Measurements from ENCODE around the gene LHFPL6.

LHFPL6 gene

DNA sequence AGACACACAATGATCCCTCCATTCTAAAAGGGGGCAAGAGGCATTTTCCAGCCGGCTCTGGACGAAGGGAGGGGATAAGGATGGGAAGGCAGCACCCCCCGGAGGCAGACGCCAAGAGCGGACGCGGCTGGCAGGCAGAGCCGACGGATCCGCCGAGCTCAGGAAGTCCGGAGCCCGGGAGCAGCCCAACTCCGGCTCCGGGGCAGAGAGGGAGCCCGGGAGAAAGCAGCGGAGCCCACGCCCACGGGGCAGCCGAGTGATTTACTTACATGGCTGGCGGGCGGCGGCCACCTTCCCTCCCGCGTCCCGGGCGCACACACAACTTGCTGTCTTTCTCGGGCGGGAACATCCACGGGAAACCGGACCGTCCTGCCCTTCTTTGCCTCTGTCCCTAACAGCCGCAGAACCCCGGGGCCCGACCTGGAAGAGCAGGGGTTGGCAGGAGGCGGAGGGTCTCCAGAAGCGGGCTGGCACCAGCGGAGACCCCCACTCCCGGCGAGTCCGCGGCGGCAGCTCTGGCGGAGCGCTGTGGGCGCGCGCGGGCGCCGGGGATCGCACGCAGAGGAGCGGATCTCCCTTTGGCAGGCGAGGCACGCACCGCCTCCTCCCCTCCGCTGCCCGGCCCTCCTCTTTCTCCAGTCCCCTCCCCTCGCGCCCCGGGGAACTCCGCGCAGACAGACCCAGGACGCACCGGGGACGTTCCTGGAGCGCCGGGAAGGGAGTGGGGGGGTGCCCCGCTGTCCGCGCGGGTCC is at the start of gene LHFPL6:
Gene LHFPL6 (minus strand): TSS at position 580 of the 753 bp plus-strand sequence.
- DNase-seq (ENCODE audit: low read depth), result peak; percentile 18

DNA sequence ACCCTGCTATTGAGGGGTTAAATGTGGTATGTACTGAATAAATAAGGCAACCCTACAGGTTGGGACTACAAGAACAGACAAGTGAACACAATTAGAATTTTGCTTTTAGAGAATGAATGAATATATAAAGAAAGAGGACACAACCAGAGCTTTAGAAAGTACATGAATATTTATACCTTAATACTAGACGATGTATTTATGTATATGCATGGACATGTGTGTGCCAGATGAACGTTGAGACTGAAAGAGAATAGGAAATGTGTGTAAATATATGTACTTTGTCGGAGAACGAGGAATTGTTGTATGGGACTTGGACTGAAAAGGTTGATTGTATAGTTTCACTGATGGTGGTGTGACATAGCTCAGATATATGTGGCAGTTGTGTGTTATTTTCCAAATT is 43.1 kb upstream of the LHFPL6 start:
- no peak for DNase-seq (ENCODE audit: low read depth)

GRCh38 chr13:39641645-39642044 is 38.7 kb upstream of the LHFPL6 start:
- no peak for DNase-seq (ENCODE audit: low read depth)

DNA sequence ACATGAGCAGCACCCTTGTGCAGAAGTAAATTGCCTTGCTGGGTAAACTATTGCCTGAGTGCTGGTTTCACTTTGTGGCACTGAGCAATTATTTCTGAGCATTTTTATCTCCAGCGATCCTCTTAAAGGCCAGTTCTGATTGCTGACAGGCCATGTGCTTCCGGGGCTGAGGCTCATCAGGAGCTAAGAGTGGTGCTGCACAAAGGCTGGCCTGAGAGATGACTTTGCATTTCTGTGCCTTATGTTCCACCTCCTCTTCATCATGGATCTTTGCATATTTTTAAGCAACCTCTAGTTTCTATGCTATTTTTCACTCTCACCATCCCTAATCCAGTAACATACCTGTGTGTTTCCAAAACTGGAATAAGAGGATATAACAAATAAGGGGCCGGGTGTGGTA is 34.9 kb upstream of the LHFPL6 start:
- no peak for DNase-seq (ENCODE audit: low read depth)

GRCh38 chr13:39635564-39635963 is 32.6 kb upstream of the LHFPL6 start:
- no peak for DNase-seq (ENCODE audit: low read depth)

- DNase-seq (ENCODE audit: low read depth), result no peak
Measured at GRCh38 chr13:39632994-39633393, 30.0 kb upstream of the LHFPL6 start.

- no peak for DNase-seq (ENCODE audit: low read depth)
Measured at GRCh38 chr13:39631307-39631706, 28.3 kb upstream of the LHFPL6 start.

DNA sequence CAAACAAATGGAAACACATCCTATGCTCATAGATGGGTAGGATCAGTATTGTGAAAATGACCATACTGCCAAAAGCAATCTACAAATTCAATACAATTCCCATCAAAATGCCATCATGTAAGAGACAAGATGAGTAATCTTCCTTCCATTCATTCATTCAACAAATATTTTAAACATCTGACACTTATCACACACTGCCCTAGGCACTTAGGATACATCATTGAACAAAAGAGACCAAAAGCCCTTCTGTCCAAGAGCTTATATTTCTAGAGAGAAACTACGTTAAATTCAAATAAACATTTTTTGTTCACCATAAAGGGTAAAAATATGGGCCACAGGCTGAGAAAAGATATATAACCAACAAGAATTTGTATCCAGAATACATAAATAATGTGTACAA is 20.5 kb upstream of the LHFPL6 start:
- no peak for DNase-seq (ENCODE audit: low read depth)

DNA sequence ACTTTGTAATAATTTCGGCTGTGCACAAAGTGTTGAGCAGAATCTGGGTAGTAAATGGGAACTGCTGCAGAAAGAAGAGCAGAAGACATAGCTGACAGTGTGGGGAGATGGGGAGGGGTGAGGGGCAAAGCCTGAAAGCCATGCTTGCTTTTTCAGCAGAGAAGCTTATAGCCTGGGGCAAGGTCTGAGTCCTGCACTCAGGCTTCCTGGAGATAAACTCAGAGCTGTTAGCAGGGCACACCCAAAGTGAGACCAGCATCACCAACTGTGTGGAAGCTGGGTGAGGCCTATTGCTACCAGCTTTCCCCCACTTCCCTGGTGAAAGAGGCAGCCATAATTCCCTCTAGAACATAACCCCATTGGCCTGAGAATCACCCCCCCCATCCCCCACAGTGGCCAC is 15.6 kb upstream of the LHFPL6 start:
- no peak for DNase-seq (ENCODE audit: low read depth)

- no peak for DNase-seq (ENCODE audit: low read depth)
Measured at GRCh38 chr13:39616087-39616694, 13.2 kb upstream of the LHFPL6 start.

DNA sequence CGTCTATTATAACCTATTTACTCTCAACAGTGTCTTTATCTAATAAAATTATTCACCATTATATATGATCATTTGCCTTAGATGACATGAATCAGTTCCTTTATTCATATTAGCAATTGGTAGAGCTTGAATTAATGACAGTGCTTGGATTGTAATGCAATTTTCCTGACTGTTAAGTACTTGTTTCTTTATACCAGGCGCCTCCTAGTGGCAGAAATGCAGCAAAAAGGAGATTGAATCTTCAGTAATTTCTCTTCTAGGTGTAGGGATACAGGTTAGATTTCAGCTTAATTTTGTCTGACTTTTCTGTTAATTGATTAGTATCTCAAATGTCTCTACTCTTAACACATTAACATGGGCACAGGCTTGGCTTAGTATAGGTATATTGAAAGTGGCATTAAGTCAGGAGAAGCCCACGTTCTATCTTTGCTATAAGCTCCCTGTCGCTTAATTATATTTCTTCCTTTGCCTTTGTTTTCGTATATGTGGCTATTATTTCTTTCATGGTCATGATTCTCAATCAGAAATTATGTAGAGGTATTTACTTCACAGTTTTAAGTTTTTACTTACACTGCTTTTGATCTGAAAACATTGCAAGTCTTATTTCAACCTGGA is 9.1 kb upstream of the LHFPL6 start:
- peak; percentile 12 for DNase-seq (ENCODE audit: low read depth)

GRCh38 chr13:39607876-39608275 is 4.9 kb upstream of the LHFPL6 start:
- DNase-seq (ENCODE audit: low read depth), result no peak

- no peak for DNase-seq (ENCODE audit: low read depth)
Measured at GRCh38 chr13:39605677-39606320, 2.8 kb upstream of the LHFPL6 start.

DNA sequence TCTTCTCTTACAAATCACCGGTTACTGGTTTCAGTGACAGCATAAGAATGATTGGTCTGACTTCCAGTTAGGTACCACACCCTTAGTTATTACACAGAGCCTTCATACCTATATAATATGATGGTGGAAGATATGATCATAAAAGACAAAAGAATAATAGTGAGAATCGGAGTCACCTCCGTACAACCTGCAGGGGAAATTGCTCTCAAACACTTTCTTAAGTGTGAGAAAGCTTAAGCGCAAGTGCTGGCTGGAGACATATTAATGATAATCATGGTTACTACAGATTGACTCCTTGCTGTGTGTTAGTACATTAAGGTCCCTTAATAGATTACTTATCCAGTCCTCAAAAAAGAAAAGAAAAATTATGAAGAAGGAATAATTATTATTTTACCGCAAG is 1.8 kb upstream of the LHFPL6 start:
- no peak for DNase-seq (ENCODE audit: low read depth)

DNA sequence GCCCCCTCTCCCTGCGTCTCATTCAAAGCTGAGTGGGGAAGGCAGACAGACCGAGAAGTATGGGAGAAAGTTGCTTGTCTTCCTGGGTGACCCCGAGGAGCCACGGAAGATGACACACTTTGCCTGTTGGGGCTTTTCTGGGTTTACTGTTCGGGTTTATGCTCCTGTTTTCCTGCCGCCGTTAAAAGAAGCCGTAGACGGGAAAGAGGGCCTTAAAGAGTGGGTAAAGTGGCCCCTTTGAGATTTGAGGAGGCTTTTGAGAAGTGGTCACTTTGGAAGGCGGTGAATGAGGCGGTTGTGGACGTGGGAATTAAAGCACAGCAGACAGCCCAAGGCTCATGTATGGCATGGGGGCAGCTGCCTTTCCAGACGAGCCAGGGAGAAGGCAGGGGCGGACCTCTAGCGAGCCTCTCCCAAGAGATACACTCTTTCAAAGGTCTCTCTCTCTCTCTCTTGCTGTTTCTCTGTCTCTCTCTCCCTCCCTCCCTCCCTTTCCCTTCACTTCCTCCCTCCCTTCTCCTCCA is 493 bp upstream of the LHFPL6 start:
- DNase-seq (ENCODE audit: low read depth), result no peak

DNA sequence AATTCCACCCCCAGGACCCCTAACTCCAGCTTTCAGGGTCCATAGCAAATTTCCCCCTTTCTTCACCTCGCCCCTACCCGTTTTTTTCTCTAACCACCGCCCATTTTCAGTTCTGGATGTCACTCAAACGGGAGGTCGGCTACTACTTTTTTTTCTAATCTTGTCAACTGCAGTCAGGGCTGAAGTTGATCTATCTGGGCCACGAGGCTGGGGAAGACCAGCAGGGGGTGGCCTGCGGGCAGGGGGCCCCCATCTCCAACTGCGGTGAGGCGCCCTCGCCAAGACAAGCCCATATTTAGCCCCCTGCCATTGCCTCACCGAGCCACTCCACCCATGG is 748 bp downstream of the LHFPL6 start:
- no peak for DNase-seq (ENCODE audit: low read depth)

GRCh38 chr13:39601636-39602035 is 1.4 kb downstream of the LHFPL6 start:
- DNase-seq (ENCODE audit: low read depth), result no peak

DNA sequence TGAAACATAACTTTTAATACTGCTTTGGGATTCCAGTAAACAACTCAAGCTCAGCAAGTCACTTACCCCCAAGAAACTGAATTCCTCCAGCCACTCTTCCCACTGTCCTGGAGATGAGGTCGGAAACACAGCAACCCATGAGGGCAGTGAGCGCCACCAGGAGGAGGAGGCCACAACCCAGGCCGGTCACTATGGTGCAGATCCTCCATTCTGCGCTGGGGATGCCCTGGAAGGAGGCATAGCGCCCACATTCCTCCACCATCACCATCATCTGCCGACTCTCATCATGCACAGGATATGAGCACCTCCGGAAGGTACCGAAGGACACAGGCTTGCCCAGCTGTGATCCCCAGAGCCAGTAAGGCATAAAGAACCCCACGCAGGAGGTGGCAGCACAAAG is 2.2 kb downstream of the LHFPL6 start:
- DNase-seq (ENCODE audit: low read depth), result no peak

DNA sequence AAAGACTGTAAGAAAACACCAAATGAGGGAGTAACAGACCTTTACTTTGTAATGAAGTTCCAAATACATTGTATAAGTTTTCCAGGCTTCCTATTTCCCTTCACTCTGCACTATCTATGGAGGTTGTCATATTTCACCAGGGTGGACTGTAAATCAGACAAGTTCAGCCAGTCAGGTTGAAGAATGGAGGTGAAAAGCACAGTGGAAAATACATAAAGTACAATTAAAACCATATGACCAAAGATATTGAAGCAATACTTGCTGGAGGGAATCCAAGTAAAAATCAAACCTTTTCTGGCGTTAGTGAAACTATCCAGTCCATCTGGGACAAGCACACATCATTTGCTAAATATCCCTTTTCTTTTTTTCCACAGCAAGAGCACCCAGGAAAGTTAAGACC is 3.2 kb downstream of the LHFPL6 start:
- no peak for DNase-seq (ENCODE audit: low read depth)

DNA sequence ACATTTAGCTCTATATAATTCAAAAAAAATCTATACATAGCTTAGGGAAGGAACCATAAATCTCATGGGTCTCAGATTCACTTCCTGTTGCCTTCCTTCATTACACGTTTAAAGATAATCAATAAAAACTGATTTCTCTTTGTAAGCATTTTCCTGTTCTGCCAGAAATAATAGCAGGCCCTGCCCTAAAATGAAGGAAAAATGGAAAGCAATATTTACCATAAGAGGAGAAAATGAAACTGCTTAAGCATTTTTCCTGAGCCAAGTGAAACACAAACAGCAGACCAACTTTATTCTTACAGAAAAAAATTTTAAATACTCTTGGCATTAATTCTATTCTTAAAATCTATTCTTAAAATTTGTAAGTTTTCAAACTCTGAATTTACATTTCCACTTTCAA is 4.0 kb downstream of the LHFPL6 start:
- DNase-seq (ENCODE audit: low read depth), result no peak

- DNase-seq (ENCODE audit: low read depth), result no peak
Measured at GRCh38 chr13:39597838-39598237, 5.2 kb downstream of the LHFPL6 start.

GRCh38 chr13:39596685-39597084 is 6.3 kb downstream of the LHFPL6 start:
- DNase-seq (ENCODE audit: low read depth), result no peak

DNA sequence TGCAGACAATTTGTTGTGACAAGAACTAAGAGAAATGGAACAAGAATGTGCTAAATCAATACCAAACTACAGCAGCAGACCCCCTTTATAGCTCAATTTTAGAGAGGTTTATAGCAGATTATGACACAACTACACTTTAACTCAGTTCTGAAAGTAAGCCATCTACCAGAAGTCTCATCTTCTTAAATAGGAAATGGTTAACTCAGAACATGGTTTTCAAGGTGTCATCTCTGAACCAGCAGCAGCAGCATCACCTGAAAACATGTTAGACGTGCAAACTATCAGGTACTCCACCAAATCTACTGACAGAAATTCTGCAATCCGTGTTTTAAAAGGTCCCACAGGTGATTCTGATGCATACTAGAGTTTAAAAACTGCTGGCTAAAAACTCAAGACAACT is 6.8 kb downstream of the LHFPL6 start:
- DNase-seq (ENCODE audit: low read depth), result no peak
